GM11168 (cell line): Measurements from ENCODE around the gene MTMR12.
"Not testable (repeated sequence)": the region's sequence is repeated elsewhere in the genome, so short reads cannot be mapped to it uniquely, and the experiment has no call there.

Source experiments
- in situ Hi-C: fragments of 300-500 bp; cut with MboI; formaldehyde crosslinking; loops from one replicate; pipeline ENCODE4 v1.12.0; 2022; ENCODE audit warnings: low sequenced_read_pairs; ENCODE audit not compliant: unreplicated experiment

Gene MTMR12

DNA sequence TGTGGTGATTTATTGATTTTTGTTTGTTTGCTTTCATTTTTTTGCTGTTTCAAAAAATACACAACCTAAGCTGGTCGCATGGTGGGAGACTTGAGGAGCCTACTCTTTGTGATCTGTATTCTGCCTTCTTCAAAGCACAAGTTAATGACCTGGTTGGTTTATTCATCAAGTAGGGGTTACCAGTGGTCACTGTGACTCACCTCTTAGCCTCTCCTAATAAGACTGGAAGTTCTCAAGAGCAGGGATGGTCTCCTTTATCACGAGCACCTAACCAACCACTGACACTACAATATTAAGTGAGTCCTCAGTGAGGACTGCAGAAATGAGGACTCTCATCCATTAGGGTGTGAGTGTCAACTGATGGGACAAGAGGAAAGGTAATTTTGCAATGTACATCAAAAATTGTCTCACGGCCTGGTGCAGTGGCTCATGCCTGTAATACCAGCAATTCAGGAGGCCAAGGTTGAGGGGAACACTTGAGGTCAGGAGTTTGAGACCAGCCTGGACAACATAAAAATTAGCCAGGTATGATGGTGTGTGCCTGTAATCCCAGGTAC lies 13.6 kb upstream of the MTMR12 start:
- in situ Hi-C loops, result loop anchor here (5.0 kb wide), 1 partner anchor 99 kb away; no protein-coding TSS in a partner anchor

DNA sequence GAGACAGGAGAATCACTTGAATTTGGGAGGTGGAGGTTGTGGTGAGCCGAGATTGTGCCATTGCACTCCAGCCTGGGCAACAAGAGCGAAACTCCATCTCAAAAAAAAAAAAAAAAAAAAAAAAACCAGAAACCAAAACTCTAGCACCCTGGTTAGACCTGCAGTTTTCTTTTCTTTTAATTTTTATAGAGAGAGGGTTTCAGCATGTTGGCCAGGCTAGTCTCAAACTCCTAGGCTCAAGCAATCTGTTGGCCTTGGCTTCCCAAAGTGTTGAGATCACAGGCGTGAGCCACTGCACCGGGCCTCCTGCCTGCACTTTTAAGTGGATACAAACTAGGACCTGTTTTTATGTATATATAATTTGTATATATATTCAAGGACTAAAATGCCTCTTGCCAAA lies 12.9 kb upstream of the MTMR12 start:
- in situ Hi-C loops, result loop anchor here (5.0 kb wide), 1 partner anchor 98 kb away; no protein-coding TSS in a partner anchor

DNA sequence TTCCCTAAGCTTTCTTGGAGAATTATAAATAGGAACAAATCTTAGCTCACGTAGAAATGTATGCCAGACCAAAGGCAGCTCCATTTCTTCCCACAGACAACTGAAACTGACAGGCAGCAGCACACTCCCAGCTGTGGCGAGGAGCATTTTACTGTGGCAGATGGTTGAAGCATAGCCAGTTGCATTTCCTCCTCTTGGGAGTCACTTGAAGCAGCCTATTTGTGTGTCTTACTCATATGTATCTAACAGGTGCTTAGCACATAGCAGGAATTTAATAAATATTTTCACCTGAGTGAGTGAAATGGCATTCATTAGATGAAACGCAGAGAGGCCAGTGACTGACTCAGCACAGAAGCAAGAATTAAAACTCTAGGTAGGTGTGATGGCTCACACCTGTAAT lies 12.3 kb upstream of the MTMR12 start:
- in situ Hi-C loops, result loop anchor here (5.0 kb wide), 1 partner anchor 98 kb away; no protein-coding TSS in a partner anchor

DNA sequence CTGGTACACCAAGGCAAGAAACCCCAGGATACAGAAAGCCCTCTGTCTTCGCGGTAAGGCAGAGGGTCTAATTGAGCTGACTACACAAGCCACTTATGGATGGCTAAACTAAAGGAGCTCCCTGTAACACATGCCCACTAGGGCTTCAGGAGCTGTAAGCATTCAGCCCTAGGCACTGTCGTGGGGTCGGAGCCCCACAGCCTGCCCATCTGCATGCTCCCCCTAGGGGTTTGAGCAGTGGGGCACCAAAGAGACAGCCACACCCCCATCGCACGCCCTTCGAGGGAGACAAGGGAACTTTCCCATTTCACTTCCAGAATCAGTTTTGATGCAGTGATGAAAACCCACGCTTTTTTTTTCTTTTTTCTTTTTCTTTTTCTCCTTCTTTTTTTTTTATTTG lies 11.0 kb upstream of the MTMR12 start:
- in situ Hi-C loops, result no loop called here

DNA sequence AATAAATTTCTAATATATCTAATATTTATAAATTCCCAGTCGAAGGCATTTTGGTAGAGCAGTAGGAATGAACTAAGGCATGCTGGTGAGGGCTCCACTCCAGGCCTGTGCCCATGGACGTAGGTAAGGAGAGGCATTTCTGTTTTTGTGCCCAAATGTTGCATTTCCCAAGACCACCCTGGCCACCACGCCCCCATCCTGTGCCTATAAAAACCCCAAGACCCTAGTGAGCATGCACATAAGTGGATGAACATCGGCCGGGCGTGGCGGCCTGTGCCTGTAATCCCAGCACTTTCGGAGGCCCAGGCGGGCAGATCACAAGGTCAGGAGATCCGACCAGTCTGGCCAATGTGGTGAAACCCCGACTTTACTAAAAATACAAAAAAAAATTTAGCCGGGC lies 10.1 kb upstream of the MTMR12 start:
- in situ Hi-C loops, result no loop called here

DNA sequence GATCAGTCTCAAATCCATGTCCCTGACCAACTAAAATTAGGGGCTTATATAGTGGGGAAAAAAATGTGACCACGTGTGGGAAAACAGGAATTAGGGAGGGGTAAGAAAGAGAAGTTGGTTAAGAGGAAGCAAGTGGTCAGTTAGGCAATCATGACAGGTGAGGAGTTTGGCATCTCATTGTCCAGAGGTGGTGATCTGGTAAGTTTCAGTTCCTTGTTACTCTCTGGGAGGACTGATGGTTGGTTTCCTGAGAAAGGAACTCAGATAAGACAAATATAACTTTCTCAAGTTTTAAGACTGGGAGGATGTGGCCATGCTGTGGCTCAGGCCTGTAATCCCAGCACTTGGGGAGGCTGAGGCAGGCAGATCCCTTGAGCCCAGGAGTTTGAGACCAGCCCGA lies 9.0 kb upstream of the MTMR12 start:
- in situ Hi-C loops, result not testable (repeated sequence)

DNA sequence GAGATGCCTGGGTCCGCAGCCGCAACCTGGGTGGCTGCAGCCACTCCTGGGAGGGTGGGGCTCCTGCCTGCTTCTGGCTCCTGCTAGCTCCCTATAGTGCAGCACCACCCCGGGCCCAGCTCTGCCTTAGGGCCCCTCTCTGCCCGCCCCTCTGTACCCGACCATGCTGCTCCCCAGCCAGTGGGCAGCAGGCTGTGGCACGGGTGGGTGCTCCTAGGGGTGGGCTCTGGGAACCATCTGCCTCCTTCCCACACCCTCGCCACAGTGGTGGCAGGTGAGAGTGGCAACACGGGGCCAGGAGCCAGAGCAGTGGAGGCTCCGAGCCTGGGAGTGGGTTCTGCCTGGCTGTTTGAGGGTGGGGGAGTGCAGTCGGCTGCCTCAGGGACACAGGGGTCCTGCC lies 7.8 kb upstream of the MTMR12 start:
- in situ Hi-C loops, result no loop called here

DNA sequence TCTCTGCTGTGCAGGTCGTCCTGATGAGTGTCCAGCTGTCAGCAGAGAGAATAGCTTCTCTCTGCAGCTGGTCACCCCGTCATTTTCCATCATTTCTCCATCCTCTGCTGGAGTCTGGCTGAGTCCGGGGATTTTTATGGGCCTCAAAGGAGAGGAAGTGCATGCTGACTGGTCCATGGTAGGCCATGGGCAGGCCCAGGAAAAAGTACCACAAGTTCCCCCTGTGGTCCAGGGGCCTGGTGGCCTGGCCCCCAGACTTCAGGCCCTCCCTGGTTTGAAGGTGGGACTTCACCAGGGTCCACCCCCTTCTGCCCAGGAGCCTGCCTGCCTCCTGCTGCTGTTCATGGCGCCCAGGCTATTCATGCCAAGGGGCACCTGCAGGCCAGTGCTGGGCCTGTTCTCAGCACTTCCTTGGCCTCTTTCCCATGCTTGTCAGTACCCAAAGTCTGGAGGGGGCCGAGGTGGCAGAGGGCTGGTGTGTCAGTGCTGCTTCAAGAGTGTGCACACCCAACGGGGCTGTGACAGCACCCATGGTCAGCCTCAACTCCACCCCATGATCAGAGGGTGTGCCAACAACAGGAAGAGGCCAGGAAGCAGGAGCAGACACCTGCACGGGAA lies 7.3 kb upstream of the MTMR12 start:
- in situ Hi-C loops, result no loop called here

DNA sequence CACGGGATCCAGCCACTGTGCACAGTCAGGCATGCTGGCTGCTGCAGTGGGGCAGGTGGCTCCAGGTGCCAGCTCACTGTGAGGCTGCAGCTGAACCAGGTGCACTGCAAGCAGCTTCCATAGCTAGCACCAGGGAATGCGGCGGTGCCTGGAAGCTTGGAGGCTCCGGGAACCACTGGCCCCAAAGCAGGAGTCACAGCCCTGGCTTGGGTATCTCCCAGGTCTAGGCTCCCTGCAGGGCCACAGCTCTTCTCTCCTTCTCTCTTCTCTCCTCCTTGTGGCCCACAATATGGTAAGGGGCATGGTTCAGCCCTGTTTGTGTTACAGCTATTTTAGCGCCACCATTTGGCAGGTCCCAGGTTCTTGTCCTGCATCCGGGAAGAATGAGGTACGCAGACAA lies 6.7 kb upstream of the MTMR12 start:
- in situ Hi-C loops, result no loop called here

DNA sequence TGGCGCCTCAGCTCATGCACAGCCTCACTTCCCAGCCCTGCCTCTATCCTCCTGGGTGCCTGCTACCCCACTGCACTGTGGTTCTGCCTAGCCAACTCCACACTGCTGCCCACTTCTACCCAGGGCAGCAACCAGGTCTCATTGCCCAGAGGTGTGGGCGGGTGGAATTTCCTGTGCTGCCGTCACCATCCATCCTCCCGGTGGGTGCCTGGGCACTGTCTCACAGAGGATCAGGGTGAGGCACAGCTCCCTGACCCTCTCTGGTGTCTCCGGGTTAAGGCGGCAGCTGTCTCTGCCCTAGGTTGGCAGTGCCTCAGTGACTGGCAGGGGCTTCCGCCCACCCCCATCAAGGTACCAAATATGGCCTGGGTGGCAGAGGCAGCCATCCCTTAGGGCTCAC lies 4.3 kb upstream of the MTMR12 start:
- in situ Hi-C loops, result no loop called here

DNA sequence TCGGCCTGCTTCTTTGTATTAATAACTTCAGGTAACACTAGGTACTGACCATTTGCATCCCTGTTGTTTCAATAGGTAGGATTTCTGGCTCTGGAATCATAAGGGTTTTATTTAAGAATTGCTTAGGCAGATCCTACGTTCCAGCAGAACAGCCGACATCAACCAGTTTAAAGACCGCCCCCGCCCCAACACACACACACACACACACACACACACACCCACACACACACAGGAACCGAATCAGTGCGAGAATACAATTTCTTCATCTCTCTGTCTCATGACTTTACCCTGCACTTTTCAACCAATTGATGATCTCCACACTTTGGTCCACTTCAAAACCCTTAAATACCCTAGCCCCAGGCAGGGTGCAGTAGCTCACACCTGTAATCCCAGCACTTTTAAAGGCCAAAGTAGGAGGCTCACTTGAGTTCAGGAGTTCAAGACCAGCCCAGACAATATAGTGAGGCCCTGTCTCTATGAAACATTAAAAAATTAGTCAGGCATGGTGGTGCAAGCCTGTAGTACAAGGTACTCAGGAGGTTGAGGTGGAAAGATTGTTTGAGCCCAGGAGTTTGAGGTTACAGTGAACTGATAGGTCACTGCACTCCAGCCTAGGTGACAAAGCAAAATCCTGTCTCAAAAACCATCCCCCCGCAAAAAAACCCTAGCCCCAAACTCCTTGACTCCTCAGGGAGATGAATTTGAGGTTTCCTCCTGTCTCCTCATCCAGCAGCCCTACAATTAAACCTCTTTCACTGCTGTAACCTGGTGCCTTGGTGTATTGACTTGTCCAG lies 2.7 kb upstream of the MTMR12 start:
- in situ Hi-C loops, result no loop called here

DNA sequence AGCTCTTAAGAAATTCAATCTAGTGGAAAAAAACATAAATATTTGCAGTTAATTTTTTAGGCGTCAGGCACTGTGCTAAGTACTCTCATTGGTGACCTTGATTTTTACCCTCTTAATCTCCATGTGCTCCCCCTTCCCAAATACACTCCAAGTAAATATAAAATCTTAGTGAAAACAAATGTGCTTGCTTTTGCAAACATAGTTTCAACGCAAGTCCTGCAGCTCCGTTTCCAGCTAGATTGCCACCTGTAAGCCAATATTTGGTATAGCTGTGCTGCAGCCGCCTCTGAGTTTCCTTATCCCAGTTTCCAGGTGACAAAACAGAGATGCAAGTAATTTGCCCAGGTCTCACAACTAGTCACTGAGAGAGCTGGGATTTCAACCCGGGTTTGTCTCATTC lies 1.9 kb upstream of the MTMR12 start:
- in situ Hi-C loops, result no loop called here

DNA sequence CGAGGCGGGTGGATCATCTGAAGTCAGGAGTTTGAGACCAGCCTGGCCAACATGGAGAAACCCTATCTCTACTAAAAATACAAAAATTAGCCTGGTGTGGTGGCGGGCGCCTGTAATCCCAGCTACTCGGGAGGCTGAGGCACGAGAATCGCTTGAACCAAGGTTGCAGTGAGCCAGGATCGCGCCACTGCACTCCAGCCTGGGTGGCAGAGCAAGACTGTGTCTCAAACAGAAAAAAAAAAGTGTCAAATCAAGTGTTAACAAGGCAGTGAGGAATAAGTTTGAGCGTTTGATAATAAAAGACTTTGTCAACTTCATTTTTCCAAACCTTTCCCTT lies 1.4 kb upstream of the MTMR12 start:
- in situ Hi-C loops, result not testable (repeated sequence)

DNA sequence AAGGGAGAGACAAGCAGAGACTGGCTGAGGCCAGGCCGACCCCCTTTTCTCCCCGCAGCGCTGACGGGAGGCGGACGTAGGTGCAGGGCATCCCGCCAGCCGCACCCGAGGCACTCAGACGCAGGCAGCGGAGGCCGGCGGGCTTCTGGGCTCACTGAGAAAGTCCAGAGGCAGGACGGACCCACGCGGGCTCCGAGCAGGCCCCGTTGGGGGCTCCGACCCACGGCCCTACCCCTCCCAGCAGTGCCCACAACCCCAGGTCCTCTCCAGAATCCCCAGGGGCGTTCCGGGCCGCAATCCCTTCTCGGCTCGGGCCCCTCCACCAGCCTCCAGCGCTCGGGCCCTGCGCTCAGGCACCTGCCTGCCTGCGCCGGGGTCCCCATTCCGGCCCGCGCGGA lies 543 bp downstream of the MTMR12 start:
- in situ Hi-C loops, result no loop called here

DNA sequence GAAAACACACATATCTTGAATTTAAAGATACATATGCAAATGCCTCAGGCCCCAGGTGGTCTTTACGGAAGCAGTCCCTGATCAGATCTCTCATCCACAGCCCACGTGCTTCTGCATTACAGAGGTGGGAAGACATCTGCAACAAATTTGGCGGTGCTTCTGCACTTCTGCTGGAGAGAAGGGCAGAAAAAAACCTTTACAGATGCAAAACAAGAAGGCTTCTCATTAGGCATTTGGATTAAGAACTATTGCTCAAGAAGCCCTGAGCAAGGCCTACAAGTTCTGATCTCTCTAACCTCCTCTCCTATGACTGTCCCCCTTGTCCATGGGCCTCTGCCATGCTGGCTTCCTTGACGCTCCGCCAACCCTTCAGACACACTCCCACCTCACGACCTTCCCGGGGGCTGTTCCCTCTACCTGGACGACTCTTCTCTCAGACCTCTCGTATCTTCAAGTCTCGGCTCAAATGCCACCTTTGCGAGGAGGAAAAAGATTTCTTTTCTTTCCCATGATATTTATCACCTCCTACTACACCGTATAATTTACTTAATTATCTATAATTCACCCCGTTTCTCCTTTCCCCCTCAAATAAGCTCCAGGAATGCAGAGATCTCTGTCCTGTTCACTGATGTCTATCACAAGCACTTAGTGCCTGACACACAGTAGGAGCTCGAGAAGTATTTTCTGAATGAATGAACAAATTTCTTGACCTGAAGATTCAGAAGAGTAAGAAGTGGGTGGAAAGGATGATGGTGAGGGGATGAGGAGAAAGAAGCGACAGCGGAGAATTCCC lies 1.1 kb downstream of the MTMR12 start:
- in situ Hi-C loops, result no loop called here

DNA sequence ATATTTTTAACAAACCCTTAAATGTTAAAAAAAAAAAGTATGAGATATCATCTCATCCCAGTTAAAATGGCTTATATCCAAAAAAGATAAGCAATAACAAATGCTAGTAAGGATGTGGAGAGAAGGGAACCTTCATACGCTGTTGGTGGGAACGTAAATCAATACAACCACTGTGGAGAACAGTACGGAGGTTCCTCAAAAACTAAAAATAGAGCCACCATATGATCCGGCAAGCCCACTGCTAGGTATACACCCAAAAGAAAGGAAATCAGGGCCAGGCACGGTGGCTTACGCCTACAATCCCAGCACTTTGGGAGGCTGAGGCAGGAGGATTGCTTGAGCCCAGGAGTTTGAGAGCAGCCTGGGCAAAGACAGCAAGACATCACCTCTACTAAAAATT lies 3.0 kb downstream of the MTMR12 start:
- in situ Hi-C loops, result no loop called here

DNA sequence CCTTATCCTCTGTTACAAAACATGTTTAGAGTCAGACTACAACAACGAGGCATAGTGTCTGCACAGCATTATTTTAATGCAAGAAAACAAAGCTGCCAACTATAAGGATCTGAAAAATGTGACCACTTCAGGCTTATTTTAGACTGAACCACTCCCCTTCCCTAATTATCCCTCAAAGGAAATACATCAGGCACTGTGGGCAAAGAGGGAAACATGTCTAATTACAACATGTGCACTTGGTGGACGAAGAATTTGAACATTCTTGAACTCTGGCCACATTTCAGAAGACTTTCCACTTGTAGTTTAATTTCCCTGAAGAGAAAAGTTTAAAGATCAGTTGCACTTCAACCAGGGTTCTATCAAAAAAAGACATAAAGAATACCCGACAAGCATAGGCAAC lies 3.8 kb downstream of the MTMR12 start:
- in situ Hi-C loops, result no loop called here

DNA sequence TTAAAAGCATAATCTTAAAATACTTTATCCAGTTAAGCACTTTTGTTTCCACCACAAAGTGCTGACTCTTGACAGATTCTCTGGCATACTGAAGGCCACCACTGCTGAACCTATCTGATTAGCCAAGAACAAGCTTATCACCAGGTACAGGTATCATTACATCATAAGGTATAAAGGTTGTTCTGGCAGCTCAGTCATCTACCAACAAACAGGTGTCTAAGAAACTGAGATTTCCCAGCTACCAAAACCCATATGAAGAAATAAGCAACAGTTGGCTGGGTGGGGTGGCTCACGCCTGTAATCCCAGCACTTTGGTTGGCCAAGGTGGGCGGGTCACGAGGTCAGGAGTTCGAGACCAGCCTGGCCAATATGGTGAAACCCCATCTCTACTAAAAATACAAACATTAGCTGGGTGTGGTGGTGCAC lies 5.0 kb downstream of the MTMR12 start:
- in situ Hi-C loops, result no loop called here

DNA sequence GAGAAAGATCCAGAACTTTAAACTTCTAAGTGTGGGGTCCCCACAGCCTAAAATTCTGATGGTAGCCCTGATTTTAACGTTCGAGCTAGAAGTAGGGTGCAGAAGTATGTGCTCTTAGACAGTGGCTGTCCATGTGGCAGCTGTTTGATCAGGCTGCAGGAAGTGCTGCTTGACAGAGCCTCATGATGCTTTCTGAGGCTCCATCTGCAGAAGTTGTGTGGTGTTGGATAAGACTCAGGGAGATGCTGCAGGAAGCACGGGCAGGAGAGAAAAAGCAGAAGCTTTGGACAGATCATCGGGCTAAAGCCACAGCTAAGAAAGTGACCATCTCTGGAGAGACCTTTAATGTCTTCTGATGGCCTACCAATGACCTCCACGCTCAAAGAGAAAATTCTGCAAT lies 8.1 kb downstream of the MTMR12 start:
- in situ Hi-C loops, result no loop called here

DNA sequence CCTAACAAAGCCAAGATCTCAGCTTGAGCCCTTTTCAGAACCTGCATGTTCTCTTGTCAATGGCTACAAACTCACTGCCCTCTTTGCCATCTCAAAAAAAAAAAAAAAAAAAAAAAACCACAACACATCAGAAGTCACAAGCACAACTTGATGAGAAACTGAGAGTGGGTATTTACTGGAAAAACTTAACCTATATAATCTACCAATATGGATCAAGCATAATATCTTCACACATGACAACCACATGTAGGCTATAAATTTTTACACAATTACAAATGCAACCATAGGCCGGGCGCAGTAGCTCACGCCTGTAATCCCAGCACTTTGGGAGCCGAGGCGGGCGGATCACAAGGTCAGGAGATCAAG lies 9.0 kb downstream of the MTMR12 start:
- in situ Hi-C loops, result no loop called here
